Suprapubic skin (tissue), 4 donors: ENCODE results near the gene SPATS2. TPM values are rescaled to one million over a fixed set of nuclear protein-coding genes. Genes with fewer than 3 reads are reported as not detected.

Experiments
- DNase-seq, 2 donors: peaks; one replicate each; pipeline ENCODE4 v3.0.0-alpha.2; 2019; ENCODE audit warnings: low spot score in 2 of 2
- H3K27ac ChIP-seq: fragments of 200-600 bp; sonication (generic); one replicate; pipeline ENCODE4 v1.5.1; 2019
- H3K27me3 ChIP-seq: fragments of 200-600 bp; sonication (generic); one replicate; pipeline ENCODE4 v1.5.1; 2019
- H3K36me3 ChIP-seq: fragments of 200-600 bp; sonication (generic); one replicate; pipeline ENCODE4 v1.5.1; 2019
- H3K4me1 ChIP-seq: fragments of 200-600 bp; sonication (generic); one replicate; pipeline ENCODE4 v1.5.1; 2019
- H3K4me3 ChIP-seq: fragments of 200-600 bp; sonication (generic); one replicate; pipeline ENCODE4 v1.5.1; 2019; ENCODE audit warnings: mild to moderate bottlenecking
- H3K9me3 ChIP-seq: fragments of 200-600 bp; sonication (generic); one replicate; pipeline ENCODE4 v1.5.1; 2019
- CTCF ChIP-seq, 2 donors: fragments of 200-600 bp in 1 of 2; fragments of 450-650 bp in 1 of 2; sonication (generic) in 1 of 2; IDR thresholded peaks; one replicate each; pipeline ENCODE4 v1.5.1; 2016 to 2019; ENCODE audit warnings: antibody characterized with exemption in 2 of 2, mild to moderate bottlenecking in 1 of 2, moderate library complexity in 1 of 2
- EP300 ChIP-seq: sonication (generic); formaldehyde crosslinking; IDR thresholded peaks from one replicate; pipeline ENCODE4 v1.6.1; 2017; ENCODE audit warnings: antibody characterized with exemption
- POLR2A ChIP-seq, 2 donors: fragments of 450-650 bp; IDR thresholded peaks; one replicate each; pipeline ENCODE4 v1.6.1; 2017; ENCODE audit warnings: antibody characterized with exemption in 2 of 2, mild to moderate bottlenecking in 2 of 2, moderate library complexity in 2 of 2
- POLR2AphosphoS5 ChIP-seq, 3 donors: sonication (generic); formaldehyde crosslinking; IDR thresholded peaks; one replicate each; pipeline ENCODE4 v1.6.1; 2017; ENCODE audit warnings: antibody characterized with exemption in 3 of 3
- WGBS: methylation state at CpG from one replicate; pipeline ENCODE4 v1.1.5; 2018; 5-methylcytosine and 5-hydroxymethylcytosine counted together
- total RNA-seq, 4 donors: library from RNA; depleted of rRNA; stranded (reverse); fragments of >200 nt; gene quantifications; one replicate each; pipeline ENCODE4 v1.1.0, GENCODE V29; 2016

The SPATS2 gene
- total RNA-seq, 4 donors from 2014 or later, result 22.7 to 42.6 (median 27.2) TPM

GRCh38 chr12:49448858-49449257, 81.6 kb downstream of the SPATS2 start:
- 88% methylated on average over 3 of the region's 3 CpGs for WGBS
- no peak overlapping the region for H3K27ac ChIP-seq
- H3K9me3 ChIP-seq, result no peaks in the 10 kb centered on the region
- DNase-seq, result no peak
- no peaks in the 10 kb centered on the region for H3K36me3 ChIP-seq
- no peak overlapping the region for H3K4me3 ChIP-seq
- H3K27me3 ChIP-seq, result no peaks in the 10 kb centered on the region
- TF ChIP-seq CTCF (IDR thresholded peaks at IDR 0.05), result no peak
- TF ChIP-seq POLR2AphosphoS5 (IDR thresholded peaks at IDR 0.05), result no peak
- TF ChIP-seq EP300, result no peak
- no peak for TF ChIP-seq POLR2A (IDR thresholded peaks at IDR 0.05)
- no peaks in the 10 kb centered on the region for H3K4me1 ChIP-seq

- Histone ChIP-seq H3K36me3 (no peaks in the 10 kb centered on the region), H3K27me3 (no peaks in the 10 kb centered on the region), H3K9me3 (no peaks in the 10 kb centered on the region), H3K27ac (no peak overlapping the region), H3K4me1 (no peaks in the 10 kb centered on the region), H3K4me3 (no peak overlapping the region)
- TF ChIP-seq CTCF (IDR thresholded peaks at IDR 0.05) (no peak), POLR2AphosphoS5 (IDR thresholded peaks at IDR 0.05) (no peak), POLR2A (IDR thresholded peaks at IDR 0.05) (no peak), EP300 (no peak)
- 89% methylated on average over 3 of the region's 3 CpGs for WGBS
- no peak for DNase-seq
Observed at GRCh38 chr12:49451468-49452259, 84.4 kb downstream of the SPATS2 start.

- no peak for TF ChIP-seq POLR2A (IDR thresholded peaks at IDR 0.05)
- no peak for TF ChIP-seq CTCF (IDR thresholded peaks at IDR 0.05)
- no peak for TF ChIP-seq EP300
- no peak for TF ChIP-seq POLR2AphosphoS5 (IDR thresholded peaks at IDR 0.05)
- 91% methylated on average over 6 of the region's 6 CpGs for WGBS
Observed at GRCh38 chr12:49455501-49455900, 88.2 kb downstream of the SPATS2 start.

GRCh38 chr12:49456131-49456679, 88.9 kb downstream of the SPATS2 start:
- Histone ChIP-seq H3K9me3 (no peaks in the 10 kb centered on the region), H3K4me3 (no peak overlapping the region), H3K27ac (no peak overlapping the region), H3K4me1 (no peaks in the 10 kb centered on the region), H3K27me3 (no peaks in the 10 kb centered on the region), H3K36me3 (no peaks in the 10 kb centered on the region)
- WGBS, result 71% methylated on average over 2 of the region's 2 CpGs
- TF ChIP-seq POLR2AphosphoS5 (IDR thresholded peaks at IDR 0.05), result no peak
- no peak for TF ChIP-seq POLR2A (IDR thresholded peaks at IDR 0.05)
- no peak for TF ChIP-seq CTCF (IDR thresholded peaks at IDR 0.05)
- TF ChIP-seq EP300, result no peak
- DNase-seq, result no peak

More at GRCh38 chr12:49455501-49455900, 88.2 kb downstream of the SPATS2 start:
- Histone ChIP-seq H3K27me3 (no peaks in the 10 kb centered on the region), H3K27ac (no peak overlapping the region), H3K36me3 (no peaks in the 10 kb centered on the region), H3K9me3 (no peaks in the 10 kb centered on the region), H3K4me1 (no peaks in the 10 kb centered on the region), H3K4me3 (no peak overlapping the region)
- no peak for DNase-seq

GRCh38 chr12:49458816-49459215, 91.6 kb downstream of the SPATS2 start:
- no peaks in the 10 kb centered on the region for H3K27me3 ChIP-seq
- H3K4me1 ChIP-seq, result peaks cover 2% of the 10 kb centered on the region
- no peak overlapping the region for H3K27ac ChIP-seq
- no peak overlapping the region for H3K4me3 ChIP-seq
- no peak for TF ChIP-seq POLR2A (IDR thresholded peaks at IDR 0.05)
- WGBS, result 81% methylated on average over 3 of the region's 3 CpGs
- no peaks in the 10 kb centered on the region for H3K9me3 ChIP-seq
- no peak for DNase-seq
- peaks cover 3% of the 10 kb centered on the region for H3K36me3 ChIP-seq
